GM23248 (cell line): ENCODE measurements around the gene IQCK.

Source experiments
- EZH2 ChIP-seq: fragments of 200-600 bp; sonication (generic); IDR thresholded peaks from 2 replicates; pipeline ENCODE4 v1.6.1; 2018; ENCODE audit warnings: antibody characterized with exemption, mild to moderate bottlenecking; ENCODE audit not compliant: insufficient read depth, poor library complexity, severe bottlenecking
- EZH2phosphoT487 ChIP-seq: fragments of 200-600 bp; sonication (generic); IDR thresholded peaks from 2 replicates; pipeline ENCODE4 v1.6.1; 2018; ENCODE audit warnings: antibody characterized with exemption, moderate library complexity, mild to moderate bottlenecking, low read depth; ENCODE audit not compliant: insufficient read depth

GRCh38 chr16:19848756-19849155 lies 130.7 kb downstream of the IQCK start:
- TF ChIP-seq EZH2, result no peak
- no peak for TF ChIP-seq EZH2phosphoT487
